SH-SY5Y (cell line): Measurements from ENCODE around the gene PSMC4.

Source experiments
- GATA2 ChIP-seq: IDR thresholded peaks from 2 replicates; pipeline ENCODE4 v1.6.1; 2011; ENCODE audit warnings: mild to moderate bottlenecking, low read depth, low read length
- GATA3 ChIP-seq: IDR thresholded peaks from 2 replicates; pipeline ENCODE4 v1.6.1; 2011; ENCODE audit warnings: low read depth, mild to moderate bottlenecking, low read length, moderate library complexity

DNA sequence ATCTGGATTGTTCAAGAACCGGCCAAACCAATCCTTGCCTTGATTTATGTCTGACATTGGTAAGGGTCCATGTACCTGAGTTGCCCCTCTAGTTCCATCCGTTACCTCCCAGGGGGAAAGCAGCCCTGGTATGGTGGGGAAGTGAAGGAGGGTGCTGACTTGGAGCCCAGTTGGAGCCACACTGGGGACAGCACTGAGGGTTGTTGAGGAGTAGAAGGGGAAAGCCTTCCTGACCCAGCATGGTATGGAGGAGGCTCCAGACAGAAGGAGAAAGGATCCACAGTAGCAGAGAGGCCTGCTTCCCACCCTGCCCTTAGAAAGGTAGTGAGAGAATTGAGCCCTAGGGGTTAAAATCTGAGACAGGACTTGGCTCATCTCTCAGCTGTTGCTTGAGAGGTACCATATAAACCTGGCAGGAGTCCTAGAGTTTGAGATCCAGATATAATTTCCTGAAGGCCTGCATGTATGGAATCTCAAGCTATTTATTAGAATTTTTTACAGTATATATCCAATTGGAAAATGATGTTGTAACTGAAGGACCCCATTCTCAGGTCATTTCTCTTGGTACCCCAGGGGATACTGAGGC lies 19.8 kb upstream of the PSMC4 start:
- no peak for TF ChIP-seq GATA2
- TF ChIP-seq GATA3 = no peak
